ENCODE measurements around the gene NR2F1-AS1.

Gene NR2F1-AS1

DNA sequence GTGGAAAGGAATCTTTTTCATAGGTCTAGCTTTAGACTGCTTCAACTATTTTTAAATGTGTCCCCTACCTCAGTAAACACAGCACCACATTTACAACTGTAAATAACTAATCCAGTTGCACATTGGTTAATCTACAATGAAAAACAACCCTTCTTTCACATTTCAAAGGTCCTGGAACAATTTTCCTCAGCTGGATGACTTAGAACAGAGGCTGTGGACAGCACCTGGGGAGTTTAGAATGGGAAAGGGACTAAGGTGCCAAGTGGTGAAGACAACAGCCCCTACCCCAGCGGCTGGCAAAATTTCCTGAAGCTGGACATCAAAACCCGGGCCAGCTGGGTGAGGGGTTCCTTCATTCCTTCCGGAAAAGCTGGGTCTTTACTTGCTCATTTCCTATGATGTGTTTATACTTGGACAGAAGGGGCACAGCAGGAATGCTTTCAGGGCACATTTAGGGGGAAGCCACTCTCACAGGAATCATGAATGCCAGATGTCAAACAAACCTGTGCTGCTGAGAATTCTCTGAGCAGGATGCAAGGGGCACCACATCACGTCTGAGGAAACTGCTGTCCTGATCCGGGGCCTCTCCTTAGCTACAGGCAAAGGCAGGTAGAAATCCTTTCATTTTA is 158.3 kb downstream of the NR2F1-AS1 start:
- TF ChIP-seq, protein P1, sequence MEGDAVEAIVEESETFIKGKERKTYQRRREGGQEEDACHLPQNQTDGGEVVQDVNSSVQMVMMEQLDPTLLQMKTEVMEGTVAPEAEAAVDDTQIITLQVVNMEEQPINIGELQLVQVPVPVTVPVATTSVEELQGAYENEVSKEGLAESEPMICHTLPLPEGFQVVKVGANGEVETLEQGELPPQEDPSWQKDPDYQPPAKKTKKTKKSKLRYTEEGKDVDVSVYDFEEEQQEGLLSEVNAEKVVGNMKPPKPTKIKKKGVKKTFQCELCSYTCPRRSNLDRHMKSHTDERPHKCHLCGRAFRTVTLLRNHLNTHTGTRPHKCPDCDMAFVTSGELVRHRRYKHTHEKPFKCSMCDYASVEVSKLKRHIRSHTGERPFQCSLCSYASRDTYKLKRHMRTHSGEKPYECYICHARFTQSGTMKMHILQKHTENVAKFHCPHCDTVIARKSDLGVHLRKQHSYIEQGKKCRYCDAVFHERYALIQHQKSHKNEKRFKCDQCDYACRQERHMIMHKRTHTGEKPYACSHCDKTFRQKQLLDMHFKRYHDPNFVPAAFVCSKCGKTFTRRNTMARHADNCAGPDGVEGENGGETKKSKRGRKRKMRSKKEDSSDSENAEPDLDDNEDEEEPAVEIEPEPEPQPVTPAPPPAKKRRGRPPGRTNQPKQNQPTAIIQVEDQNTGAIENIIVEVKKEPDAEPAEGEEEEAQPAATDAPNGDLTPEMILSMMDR (conservative IDR thresholded peaks at IDR 0.05), result no peak
- no peak overlapping the region for H3K27ac ChIP-seq

- H3K27ac ChIP-seq, result no peak overlapping the region
- TF ChIP-seq, protein P1 (conservative IDR thresholded peaks at IDR 0.05), result no peak
Measured at GRCh38 chr5:93421987-93422401, 159.0 kb downstream of the NR2F1-AS1 start.

- TF ChIP-seq, protein P1 (conservative IDR thresholded peaks at IDR 0.05), result no peak
- no peak overlapping the region for H3K27ac ChIP-seq
Measured at GRCh38 chr5:93421468-93421867, 159.6 kb downstream of the NR2F1-AS1 start.

GRCh38 chr5:93417490-93417889 is 163.5 kb downstream of the NR2F1-AS1 start:
- TF ChIP-seq, protein P1 (conservative IDR thresholded peaks at IDR 0.05), result no peak
- H3K27ac ChIP-seq, result no peak overlapping the region

- TF ChIP-seq, protein P1 (conservative IDR thresholded peaks at IDR 0.05), result no peak
- no peak overlapping the region for H3K27ac ChIP-seq
Measured at GRCh38 chr5:93415819-93416218, 165.2 kb downstream of the NR2F1-AS1 start.

- H3K27ac ChIP-seq, result no peak overlapping the region
- TF ChIP-seq, protein P1 (conservative IDR thresholded peaks at IDR 0.05), result no peak
Measured at GRCh38 chr5:93411716-93412115, 169.3 kb downstream of the NR2F1-AS1 start.

- H3K27ac ChIP-seq, result no peak overlapping the region
- TF ChIP-seq, protein P1 (conservative IDR thresholded peaks at IDR 0.05), result no peak
Measured at GRCh38 chr5:93409691-93410090, 171.3 kb downstream of the NR2F1-AS1 start.
